HG03064 (cell line): ENCODE results near the gene CDC34.
"Not testable (repeated sequence)": the region's sequence is repeated elsewhere in the genome, so short reads cannot be mapped to it uniquely, and the experiment has no call there.

Experiments used
- ATAC-seq: cut with Tn5 transposase; IDR thresholded peaks from one replicate; pipeline ENCODE4 v1.9.1; 2021; ENCODE audit warnings: low read depth; ENCODE audit not compliant: unreplicated experiment

CDC34 gene

DNA sequence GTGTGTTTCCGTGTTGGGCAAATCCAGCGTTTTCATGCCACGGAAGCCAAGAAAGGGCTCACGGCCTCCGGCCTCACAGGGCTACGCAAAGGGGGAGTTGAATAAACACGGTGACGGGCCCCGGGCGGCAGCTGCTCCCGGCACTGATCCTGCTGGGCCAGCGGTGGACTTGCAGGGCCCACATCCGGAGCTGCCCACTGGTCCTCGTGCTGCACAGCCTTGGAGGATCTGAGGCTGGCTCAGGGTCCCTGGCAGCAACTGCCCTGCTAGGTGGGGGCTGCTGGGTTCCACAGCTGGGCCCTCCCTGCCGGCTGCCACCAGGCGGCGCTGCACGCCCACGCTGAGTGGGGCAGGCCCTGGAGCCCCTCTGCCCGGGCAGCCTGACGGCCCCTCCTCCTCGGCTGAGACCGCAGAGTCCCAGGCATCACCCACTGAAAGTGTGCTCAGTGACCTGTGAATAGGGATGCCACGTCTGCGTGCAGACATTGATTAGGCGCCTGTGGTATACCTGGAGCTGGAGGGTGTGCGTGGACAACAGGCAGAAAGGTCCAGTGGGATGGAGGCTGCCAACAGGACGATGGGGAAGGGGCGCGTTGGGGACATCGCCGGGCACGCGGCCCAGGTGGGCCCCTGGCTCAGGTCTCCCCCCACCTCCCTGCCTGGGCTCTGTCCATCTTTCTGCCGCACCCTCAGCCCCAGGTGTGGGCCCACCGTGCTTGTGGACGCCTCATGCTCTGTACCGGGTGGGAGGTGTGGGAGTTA, 52.9 kb downstream of the CDC34 start:
- ATAC-seq: no peak

DNA sequence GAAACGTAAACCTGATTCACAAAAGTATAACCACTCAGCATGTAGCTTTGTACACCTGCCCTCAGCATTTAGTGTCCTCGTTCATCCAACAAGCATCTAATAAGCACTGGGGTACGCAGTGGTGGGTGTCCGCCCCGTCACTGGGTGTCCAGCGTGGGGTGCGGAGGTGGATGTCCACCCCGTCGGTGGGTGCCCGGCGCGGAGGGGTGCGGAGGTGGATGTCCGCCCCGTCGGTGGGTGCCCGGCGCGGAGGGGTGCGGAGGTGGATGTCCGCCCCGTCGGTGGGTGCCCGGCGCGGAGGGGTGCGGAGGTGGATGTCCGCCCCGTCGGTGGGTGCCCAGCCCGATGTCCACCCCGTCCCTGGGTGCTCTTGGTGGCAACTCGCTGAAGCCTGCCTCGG, 53.6 kb downstream of the CDC34 start:
- ATAC-seq: not testable (repeated sequence)

DNA sequence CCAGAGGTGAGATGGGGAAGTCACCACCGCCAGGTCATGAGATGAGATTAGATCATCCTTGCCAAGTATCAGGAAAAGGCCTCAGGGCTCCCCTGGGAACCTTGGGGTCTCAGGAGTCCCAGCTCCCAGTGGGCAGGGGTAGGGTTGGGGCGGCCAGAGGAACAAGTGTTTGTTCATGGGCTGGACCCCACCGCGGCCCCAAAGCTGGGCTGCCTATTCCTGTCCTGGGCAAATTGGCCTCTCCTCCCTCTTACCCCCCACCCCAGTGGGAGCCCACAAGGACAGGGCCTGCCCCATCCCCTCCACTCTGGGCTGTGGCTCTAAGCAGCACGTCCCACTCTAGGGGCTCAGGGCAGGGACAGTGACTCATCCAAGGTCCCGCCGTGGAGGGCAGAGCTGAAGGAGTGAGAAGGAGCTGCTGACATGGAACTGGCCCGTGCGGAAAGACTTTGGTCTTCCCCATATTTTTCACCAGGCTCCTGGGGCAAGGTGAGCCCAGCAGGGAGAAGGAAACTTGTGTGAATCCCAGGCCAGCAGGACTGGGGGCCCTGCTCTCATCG, 54.1 kb downstream of the CDC34 start:
- ATAC-seq: no peak

DNA sequence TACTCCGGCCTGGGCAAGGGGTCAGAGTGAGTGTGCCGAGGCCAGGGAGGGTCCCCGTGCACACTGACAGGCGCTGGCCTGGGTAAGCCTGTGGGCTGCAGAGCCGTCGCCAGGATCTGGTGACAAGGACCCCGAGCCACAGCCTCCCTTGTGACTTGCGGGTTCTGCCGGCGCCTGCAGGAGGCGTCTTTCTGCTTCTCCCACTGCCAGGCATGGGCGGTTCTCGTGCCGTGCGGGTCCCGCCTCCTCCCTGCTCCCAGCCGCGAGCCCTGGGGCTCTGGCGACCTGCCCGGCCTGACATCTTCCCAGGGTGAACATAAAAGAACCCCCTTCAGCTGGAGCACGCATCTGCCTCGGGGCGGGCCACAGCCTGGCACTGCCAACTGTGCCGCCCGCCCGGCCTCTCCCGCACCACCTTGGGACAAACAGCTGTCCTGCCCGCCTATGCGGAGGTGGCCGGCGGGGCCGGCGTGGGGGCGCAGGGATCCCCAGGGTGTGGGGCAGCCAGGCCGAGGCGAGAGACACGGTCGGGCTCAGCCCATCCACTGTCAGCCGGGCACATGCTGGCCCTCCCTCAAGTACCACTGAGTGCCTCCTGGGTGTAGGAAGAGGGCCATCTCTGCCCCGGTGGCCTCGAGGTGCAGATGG, 56.7 kb downstream of the CDC34 start:
- no peak for ATAC-seq

DNA sequence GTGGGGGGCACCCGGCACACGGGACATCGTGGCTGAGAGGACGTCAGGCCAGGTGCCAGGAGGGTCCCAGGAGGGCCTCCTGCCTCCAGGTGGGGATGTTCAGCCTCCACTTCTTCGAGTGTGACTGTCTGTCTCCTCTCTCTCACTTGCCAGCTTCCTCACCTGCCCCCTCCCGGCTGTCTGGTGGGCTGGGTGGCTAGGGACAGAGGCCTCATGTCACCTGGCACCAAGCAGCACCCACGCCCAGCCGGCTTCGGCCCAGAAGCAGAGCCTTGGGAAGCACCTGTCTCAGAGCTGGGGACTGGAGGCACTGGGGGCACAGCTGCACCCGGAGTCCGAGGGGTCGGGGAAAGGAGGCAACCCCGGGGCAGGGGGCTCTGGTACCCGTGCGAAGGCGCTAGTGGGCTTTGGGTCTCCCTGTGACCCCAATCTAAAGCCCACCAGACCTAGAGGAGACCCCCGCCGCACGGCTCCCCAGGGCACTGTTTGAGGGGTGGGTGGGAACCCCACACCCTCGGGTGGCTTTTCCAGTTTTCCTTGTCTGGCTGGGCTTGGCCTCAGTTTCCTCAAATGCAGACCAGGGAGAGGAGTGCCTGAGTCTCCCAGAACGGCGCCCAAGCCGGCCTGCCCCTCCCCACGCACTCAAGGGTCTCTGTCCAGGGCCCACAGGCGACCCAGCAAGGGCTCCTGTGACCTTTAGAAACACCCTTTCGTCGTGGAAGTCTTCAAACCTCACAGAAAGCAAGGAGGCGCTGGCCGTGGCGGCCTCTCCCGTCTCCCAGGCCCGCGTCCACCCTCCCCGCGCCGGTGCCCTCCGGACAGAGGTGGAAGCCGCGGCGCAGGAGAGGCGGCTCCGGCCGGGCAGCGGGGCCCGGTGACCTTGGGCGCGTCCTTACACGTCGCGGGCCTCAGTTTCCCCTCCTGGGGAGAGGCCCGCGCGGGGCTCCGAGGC, 57.5 kb downstream of the CDC34 start:
- no peak for ATAC-seq

DNA sequence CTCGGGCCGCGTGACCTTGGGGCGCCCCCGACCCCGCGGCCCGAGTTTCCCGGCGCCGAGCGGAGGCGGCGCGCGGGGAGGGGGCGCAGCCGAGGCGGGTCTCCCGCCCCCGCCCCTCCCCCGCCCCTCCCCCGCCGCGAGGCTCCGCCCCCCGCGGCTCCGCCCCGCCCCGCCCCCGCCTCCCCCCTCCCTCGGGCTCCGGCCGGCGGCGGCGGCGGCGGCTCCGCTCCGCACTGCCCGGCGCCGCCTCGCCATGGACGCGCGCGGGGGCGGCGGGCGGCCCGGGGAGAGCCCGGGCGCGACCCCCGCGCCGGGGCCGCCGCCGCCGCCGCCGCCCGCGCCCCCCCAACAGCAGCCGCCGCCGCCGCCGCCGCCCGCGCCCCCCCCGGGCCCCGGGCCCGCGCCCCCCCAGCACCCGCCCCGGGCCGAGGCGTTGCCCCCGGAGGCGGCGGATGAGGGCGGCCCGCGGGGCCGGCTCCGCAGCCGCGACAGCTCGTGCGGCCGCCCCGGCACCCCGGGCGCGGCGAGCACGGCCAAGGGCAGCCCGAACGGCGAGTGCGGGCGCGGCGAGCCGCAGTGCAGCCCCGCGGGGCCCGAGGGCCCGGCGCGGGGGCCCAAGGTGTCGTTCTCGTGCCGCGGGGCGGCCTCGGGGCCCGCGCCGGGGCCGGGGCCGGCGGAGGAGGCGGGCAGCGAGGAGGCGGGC, 58.3 kb downstream of the CDC34 start, which contains the start of gene HCN2:
Gene HCN2, plus strand, starts transcription at position 189 of the 703 bp plus-strand sequence. Its CDS starts 65 bp downstream, at position 254.
- no peak for ATAC-seq

DNA sequence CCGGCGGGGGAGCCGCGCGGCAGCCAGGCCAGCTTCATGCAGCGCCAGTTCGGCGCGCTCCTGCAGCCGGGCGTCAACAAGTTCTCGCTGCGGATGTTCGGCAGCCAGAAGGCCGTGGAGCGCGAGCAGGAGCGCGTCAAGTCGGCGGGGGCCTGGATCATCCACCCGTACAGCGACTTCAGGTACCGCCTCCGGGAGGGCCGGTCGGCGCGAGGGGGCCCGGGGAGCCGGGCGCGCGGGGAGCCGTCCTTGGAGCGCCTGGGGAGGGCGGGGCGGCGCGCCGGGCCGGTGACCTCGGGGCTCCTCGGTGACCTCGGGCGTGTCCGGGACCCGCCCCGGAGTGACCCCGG, 58.8 kb downstream of the CDC34 start:
- ATAC-seq: no peak

DNA sequence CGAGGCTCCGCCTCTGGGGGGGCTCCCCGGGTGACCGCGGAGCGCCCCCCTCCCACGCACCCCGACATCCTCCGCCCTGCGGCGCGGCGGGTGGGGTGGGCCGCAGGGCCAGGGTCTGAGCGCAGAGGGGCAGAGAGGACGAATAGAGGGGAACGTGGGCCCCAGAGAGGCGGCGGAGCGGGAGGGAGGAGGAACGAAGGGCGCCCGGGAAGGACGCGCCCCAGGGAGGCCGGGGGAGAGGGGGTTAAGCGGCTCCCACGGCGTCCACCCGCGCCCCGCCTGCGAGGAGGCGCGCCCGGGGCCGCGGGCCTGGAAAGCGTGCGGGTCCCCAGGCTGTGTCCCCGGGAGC, 59.2 kb downstream of the CDC34 start:
- ATAC-seq: no peak

DNA sequence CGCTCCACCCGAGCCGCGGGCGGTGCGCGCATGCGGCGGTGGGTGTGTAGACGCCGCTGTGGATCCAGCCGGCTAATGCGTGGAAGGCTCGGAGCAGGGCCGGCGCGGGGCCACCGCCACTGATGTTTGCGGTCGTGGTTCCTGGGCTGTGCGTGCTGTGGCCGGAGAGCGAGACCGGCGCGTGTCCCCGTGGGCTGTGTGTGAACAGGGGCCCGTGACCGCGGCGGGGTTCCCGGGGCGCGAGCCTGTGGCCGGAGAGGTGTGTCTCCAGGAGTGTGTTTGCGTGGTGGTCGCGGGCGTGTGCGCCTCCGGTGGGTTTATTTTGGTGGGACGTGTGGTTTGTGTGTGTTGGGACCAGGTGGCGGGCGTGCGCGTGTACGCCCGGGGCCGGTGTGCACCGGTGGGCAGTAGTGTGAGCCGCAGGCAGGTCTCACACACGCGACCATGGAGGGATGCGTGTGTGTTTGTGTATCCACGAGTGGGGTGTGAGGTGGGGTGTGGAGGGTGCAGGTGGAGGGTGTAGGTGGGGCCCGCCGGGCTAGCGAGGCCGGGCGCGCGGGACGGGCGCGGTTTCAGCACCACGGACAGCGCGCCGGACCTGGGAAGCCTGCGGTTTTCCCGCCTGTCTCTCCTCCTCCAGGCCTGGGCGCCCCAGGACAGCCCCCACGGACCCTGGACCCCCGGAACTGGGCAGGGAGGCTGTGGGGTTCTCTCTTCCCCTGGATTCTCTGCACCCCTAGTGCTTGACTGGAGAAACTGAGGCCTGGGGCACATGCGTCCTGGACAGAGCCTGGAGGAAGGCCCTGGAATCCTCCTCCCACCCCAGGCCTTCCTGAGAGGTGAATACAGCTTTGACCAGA, 59.8 kb downstream of the CDC34 start:
- no peak for ATAC-seq
